Heart left ventricle (tissue), 16 donors: ENCODE data around the gene ZC3H10. TPM values are rescaled to one million over a fixed set of nuclear protein-coding genes. Genes with fewer than 3 reads are reported as not detected.
A peak's percentile ranks its signal among the peaks of the same experiment; 100 is the strongest.

Source experiments
- ATAC-seq, 4 donors: fragments of 200-7000 bp; cut with Tn5 transposase; one replicate each; pipeline ENCODE4 v1.9.1; 2020 to 2022; ENCODE audit warnings: moderate library complexity in 4 of 4, mild to moderate bottlenecking in 3 of 4, moderate number of reproducible peaks in 1 of 4
- DNase-seq, 5 donors: peaks; one replicate each; pipeline ENCODE4 v3.0.0-alpha.2; 2020
- H3K27ac ChIP-seq, 12 donors: fragments of 200-600 bp; sonication (generic) in 4 of 12; one replicate each; pipeline versions ENCODE4 v1.5.0 to v1.8.0; 2016 to 2022; ENCODE audit warnings: mild to moderate bottlenecking in 2 of 12
- H3K27me3 ChIP-seq, 9 donors: fragments of 200-600 bp; sonication (generic) in 2 of 9; one replicate each; pipeline versions ENCODE4 v1.5.1 to v1.8.0; 2016 to 2022; ENCODE audit warnings: mild to moderate bottlenecking in 3 of 9
- H3K36me3 ChIP-seq, 9 donors: fragments of 200-600 bp; sonication (generic) in 2 of 9; one replicate each; pipeline versions ENCODE4 v1.5.0 to v1.8.0; 2018 to 2022; ENCODE audit warnings: mild to moderate bottlenecking in 2 of 9
- H3K4me1 ChIP-seq, 12 donors: fragments of 200-600 bp; sonication (generic) in 4 of 12; one replicate each; pipeline versions ENCODE4 v1.5.0 to v1.8.0; 2016 to 2022; ENCODE audit warnings: mild to moderate bottlenecking in 3 of 12
- H3K4me3 ChIP-seq, 12 donors: fragments of 200-600 bp; sonication (generic) in 4 of 12; one replicate each; pipeline versions ENCODE4 v1.5.0 to v1.8.0; 2017 to 2022; ENCODE audit warnings: mild to moderate bottlenecking in 9 of 12, moderate library complexity in 4 of 12
- H3K9me3 ChIP-seq, 12 donors: fragments of 200-600 bp; sonication (generic) in 4 of 12; one replicate each; pipeline versions ENCODE4 v1.5.0 to v1.8.0; 2016 to 2022; ENCODE audit warnings: mild to moderate bottlenecking in 1 of 12
- POLR2A ChIP-seq, 2 donors: fragments of 450-650 bp; IDR thresholded peaks; one replicate each; pipeline ENCODE4 v1.6.1; 2017; ENCODE audit warnings: antibody characterized with exemption in 2 of 2, mild to moderate bottlenecking in 2 of 2, moderate library complexity in 2 of 2
- WGBS, 4 donors: extraction: QIAGEN DNeasy Blood & Tissue Kit in 2 of 4; methylation state at CpG; one replicate each; pipeline versions ENCODE4 v1.1.5 to v1.1.7; 2013 to 2018; 5-methylcytosine and 5-hydroxymethylcytosine counted together
- intact Hi-C, 10 donors: fragments of 100-400 bp; cut with DNase I; formaldehyde crosslinking; loops; one replicate each; pipeline versions ENCODE4 v1.11.1 to v1.14.2; 2022
- polyA plus RNA-seq, 2 donors: library from polyadenylated mRNA; stranded (reverse); fragments of 200-250 nt; gene quantifications; one replicate each; pipeline ENCODE4 v1.2.3, GENCODE V29; 2013
- total RNA-seq, 9 donors: library from RNA; depleted of rRNA in 2 of 9; stranded (reverse); fragments of >200 nt in 2 of 9; fragmentation: NEBNext Ultra II Directional in 3 of 9; extraction: Animal tissue kit (Norgen Biotek cat#: 25700) in 3 of 9; gene quantifications; one replicate each; pipeline versions ENCODE4 v1.1.0 to v1.2.4, GENCODE V29; 2016 to 2023
- TF ChIP-seq, protein P1 (sequence below), 12 donors: fragments of 200-600 bp; sonication (generic) in 4 of 12; IDR thresholded peaks; one replicate each; pipeline versions ENCODE4 v1.5.0 to v1.8.0; 2018 to 2022; ENCODE audit warnings: antibody characterized with exemption in 12 of 12, mild to moderate bottlenecking in 5 of 12
- donor health status: ischemic (EF 13 %, LVEDD 7.1; RV severe dilation, severe dysfunction).
- donor health status: healthy with polysubstance abuse.
- donor health status: DM: no; HTN: yes; CAD: no.
- donor health status: DM: no; HTN: no; CAD: no.
- donor health status: ischemic (EF 25% LVEDD 6.9; RV normal size, moderate dysfunction).
- donor health status: ischemic (EF 25% LVEDD 5.7; RV mildly dilated, moderate dysfunction).
- donor health status: healthy.
- donor health status: DM: yes; HTN: yes; CAD: no.
- donor health status: ischemic (EF 35%, LVEDD 5.7; RV mildly dilated, moderate dysfunction).
- donor health status: nonischemic (EF 11% LVEDD 7.7; RV severe dilation, severe dysfunction).
- donor health status: DM: yes; HTN: yes; CAD: no.
- donor health status: PGD.
- donor health status: ischemic (EF 29% LVEDD 5.4; RV normal size, mild dysfunction).
- donor health status: nonischemic (EF 23%, LVEDD 6.1; RV moderate dilation, normal function).

Gene ZC3H10
- total and polyA plus RNA-seq, 11 donors: 2.7 to 6.4 (median 4.3) TPM

DNA sequence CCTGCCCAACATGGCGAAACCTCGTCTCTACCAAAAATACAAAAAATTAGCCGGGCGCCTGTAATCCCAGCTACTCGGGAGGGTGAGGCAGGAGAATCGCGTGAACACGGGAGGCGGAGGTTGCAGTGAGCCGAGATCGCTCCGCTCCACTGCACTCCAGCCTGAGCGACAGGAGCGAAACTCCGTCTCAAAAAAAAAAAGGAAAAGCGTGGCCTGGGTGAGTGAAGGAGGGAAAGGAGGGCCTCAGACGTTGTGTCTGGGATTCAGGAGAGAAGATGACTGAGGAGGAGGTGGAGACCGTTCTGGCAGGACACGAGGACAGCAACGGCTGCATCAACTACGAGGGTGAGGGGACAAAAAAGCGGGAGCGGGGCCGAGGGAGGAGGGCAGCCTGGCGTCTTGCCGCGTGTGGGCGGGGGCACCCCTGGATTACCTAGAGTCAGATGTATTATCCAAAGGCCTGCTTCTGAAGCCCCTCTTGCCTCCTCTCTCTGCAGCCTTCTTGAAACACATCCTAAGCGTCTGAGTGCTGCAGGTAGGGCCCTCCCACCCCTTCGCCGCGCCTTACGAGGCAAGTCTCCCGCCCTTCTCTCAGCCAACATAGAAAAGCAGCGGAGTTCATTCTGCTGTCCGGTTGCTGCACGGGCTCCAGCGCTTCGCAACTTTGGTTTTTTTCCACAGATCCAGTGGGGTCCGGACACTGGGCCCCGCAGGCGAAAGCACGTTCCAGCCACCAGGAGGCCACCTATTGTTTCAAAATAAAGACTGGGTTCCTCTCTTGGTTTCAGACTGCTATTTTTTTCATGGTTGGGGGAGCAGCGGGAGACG lies 39.3 kb downstream of the ZC3H10 start:
- intact Hi-C loops: loop anchor here in 9 of 10 donors (1.0 to 5.0 kb wide), 7 partner anchors 29 to 40 kb away; partner anchors contain the start of genes ZC3H10 (in 6 of the 9), RPL41 (in 3 of the 9), ESYT1 (in 2 of the 9) and SMARCC2 (in 1 of the 9)
- Histone ChIP-seq H3K9me3 (no peaks in the 10 kb centered on the region), H3K4me3 (peak overlapping the region; percentile 22 to 98 (median 90)), H3K36me3 (peaks cover 0 to 33% (median 31%) of the 10 kb centered on the region in 9 donors), H3K27me3 (no peaks in the 10 kb centered on the region), H3K4me1 (peaks cover 8 to 51% (median 43%) of the 10 kb centered on the region in 12 donors), H3K27ac (peak overlapping the region; percentile 92 to 99 (median 98))
- 7 to 12% (median 8%) methylated on average over 44 to 45 of the region's 45 CpGs for WGBS, 4 donors
- TF ChIP-seq POLR2A (IDR thresholded peaks at IDR 0.05): peak in 1 of 2 donors; percentile 23
- TF ChIP-seq, protein P1, sequence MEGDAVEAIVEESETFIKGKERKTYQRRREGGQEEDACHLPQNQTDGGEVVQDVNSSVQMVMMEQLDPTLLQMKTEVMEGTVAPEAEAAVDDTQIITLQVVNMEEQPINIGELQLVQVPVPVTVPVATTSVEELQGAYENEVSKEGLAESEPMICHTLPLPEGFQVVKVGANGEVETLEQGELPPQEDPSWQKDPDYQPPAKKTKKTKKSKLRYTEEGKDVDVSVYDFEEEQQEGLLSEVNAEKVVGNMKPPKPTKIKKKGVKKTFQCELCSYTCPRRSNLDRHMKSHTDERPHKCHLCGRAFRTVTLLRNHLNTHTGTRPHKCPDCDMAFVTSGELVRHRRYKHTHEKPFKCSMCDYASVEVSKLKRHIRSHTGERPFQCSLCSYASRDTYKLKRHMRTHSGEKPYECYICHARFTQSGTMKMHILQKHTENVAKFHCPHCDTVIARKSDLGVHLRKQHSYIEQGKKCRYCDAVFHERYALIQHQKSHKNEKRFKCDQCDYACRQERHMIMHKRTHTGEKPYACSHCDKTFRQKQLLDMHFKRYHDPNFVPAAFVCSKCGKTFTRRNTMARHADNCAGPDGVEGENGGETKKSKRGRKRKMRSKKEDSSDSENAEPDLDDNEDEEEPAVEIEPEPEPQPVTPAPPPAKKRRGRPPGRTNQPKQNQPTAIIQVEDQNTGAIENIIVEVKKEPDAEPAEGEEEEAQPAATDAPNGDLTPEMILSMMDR (IDR thresholded peaks at IDR 0.05): peak; percentile 41 to 81 (median 60)
- ATAC-seq (peak; percentile 23 to 55 (median 42)), DNase-seq (peak; percentile 78 to 83 (median 79))

DNA sequence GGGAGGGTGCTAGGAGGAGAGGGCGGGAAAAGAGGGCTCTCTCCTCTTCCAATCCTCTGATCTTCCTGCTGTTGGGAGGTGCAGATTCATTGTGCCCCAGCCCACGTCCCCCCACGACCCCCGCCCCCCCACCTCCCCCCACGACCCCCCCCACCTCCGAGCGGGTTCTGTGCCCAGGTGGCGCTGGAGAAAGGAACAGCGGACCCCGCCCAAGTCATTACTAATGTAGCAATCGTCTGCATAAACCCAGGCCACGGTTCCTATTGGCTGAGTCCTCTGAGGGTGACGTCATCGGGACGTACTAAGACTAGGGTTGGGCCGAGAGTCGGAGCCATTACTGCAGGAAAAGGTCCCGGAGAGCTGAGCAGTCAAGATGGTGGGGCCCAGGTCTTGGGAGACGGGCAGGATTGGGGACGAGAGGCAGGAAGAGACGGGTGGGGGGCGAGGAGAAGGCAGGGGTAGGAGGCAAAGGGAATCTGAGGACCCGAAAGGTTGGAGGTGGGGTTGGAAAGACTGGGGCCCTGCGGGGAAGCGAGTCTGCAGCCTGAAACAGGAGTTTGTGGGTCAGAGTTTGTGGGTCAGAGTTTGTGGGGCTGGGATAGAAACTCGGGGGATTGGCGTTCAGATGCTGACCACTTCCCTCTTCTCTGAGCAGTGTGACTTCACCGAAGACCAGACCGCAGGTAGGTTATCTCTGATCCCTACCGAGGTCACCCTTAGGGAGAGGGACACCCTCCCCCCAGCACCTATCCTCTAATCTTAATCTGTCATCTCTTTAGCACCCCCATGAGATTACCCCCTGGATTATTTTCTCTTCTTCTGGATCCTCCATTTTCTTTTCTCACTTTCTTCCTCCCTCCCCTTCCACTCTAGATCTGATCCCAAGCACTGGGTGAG lies 40.2 kb downstream of the ZC3H10 start, which contains the start of gene MYL6:
TSS of gene MYL6 (plus strand) at position 331 of the 897 bp plus-strand sequence. CDS start at position 374, 43 bp downstream.
- peak; percentile 99 for TF ChIP-seq POLR2A (IDR thresholded peaks at IDR 0.05)
- TF ChIP-seq, protein P1 (IDR thresholded peaks at IDR 0.05): no peak
- Histone ChIP-seq H3K4me1 (peaks cover 4 to 48% (median 37%) of the 10 kb centered on the region in 12 donors), H3K9me3 (no peaks in the 10 kb centered on the region), H3K4me3 (peak within 1 kb of the TSS; percentile 62 to 98 (median 90)), H3K27me3 (no peaks in the 10 kb centered on the region), H3K27ac (peak within 1 kb of the TSS; percentile 92 to 99 (median 98)), H3K36me3 (peaks cover 0 to 42% (median 39%) of the 10 kb centered on the region in 9 donors)
- peak; percentile 92 to 98 (median 98) for DNase-seq
- 0 to 1% (median 0%) methylated on average over 21 to 30 of the region's 30 CpGs for WGBS, 4 donors
- peak; percentile 88 to 92 (median 90) for ATAC-seq
- intact Hi-C loops: loop anchor here in 9 of 10 donors (1.0 to 5.0 kb wide), 7 partner anchors 30 to 41 kb away; partner anchors contain the start of genes ZC3H10 (in 6 of the 9), RPL41 (in 3 of the 9), ESYT1 (in 1 of the 9) and SMARCC2 (in 1 of the 9)

DNA sequence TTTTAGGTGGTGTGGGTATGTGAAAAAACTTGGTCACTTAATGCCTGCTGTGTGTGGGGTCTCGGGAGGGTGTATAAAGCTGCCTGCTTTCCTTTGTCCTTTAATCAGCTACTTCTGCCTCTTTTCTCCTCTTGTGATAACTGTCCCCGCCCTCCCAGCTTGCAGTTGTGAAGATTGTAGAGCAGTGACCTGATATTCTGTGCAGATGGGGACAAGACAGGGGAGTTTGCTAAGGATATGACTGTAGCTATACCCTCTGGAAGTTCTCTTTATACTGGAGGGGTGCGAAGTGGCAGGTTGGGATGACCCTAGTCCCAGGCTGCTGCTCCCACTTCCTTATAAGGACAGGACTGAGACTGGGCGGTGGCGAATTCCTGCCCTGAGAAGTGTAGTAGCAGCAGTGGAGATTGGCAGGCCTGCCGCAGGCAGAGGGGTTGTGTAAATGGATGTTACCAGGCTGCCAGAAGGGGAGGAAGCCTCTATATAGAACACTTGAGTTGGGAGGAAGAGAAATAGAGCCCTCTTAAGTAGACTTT lies 40.9 kb downstream of the ZC3H10 start:
- DNase-seq: peak; percentile 86 to 93 (median 88)
- H3K27me3 ChIP-seq: no peaks in the 10 kb centered on the region
- peaks cover 4 to 45% (median 34%) of the 10 kb centered on the region in 12 donors for H3K4me1 ChIP-seq
- H3K36me3 ChIP-seq: peaks cover 0 to 49% (median 47%) of the 10 kb centered on the region in 9 donors
- ATAC-seq: peak; percentile 74 to 83 (median 78)
- WGBS, 4 donors: 0 to 1% (median 0%) methylated on average over 6 of the region's 6 CpGs
- peak overlapping the region; percentile 62 to 98 (median 90) for H3K4me3 ChIP-seq
- TF ChIP-seq POLR2A (IDR thresholded peaks at IDR 0.05): peak; percentile 70 to 81
- TF ChIP-seq, protein P1 (IDR thresholded peaks at IDR 0.05): no peak
- no peaks in the 10 kb centered on the region for H3K9me3 ChIP-seq
- H3K27ac ChIP-seq: peak overlapping the region; percentile 92 to 99 (median 98)
- intact Hi-C loops: loop anchor here in 9 of 10 donors (1.0 to 5.0 kb wide), 7 partner anchors 30 to 42 kb away; partner anchors contain the start of genes ZC3H10 (in 6 of the 9), RPL41 (in 3 of the 9), ESYT1 (in 1 of the 9) and SMARCC2 (in 1 of the 9)
